Heart left ventricle (tissue), 13 donors: Measurements from ENCODE around the gene ATG4A.

Experiments
- CTCF ChIP-seq, 12 donors: fragments of 200-600 bp; sonication (generic) in 4 of 12; IDR thresholded peaks; one replicate each; pipeline versions ENCODE4 v1.5.0 to v1.8.0; 2018 to 2022; ENCODE audit warnings: antibody characterized with exemption in 12 of 12, mild to moderate bottlenecking in 5 of 12
- POLR2A ChIP-seq, 2 donors: fragments of 450-650 bp; IDR thresholded peaks; one replicate each; pipeline ENCODE4 v1.6.1; 2017; ENCODE audit warnings: antibody characterized with exemption in 2 of 2, mild to moderate bottlenecking in 2 of 2, moderate library complexity in 2 of 2
- donor health status: ischemic (EF 13 %, LVEDD 7.1; RV severe dilation, severe dysfunction).
- donor health status: DM: no; HTN: yes; CAD: no.
- donor health status: DM: no; HTN: no; CAD: no.
- donor health status: ischemic (EF 25% LVEDD 6.9; RV normal size, moderate dysfunction).
- donor health status: ischemic (EF 25% LVEDD 5.7; RV mildly dilated, moderate dysfunction).
- donor health status: ischemic (EF 35%, LVEDD 5.7; RV mildly dilated, moderate dysfunction).
- donor health status: nonischemic (EF 11% LVEDD 7.7; RV severe dilation, severe dysfunction).
- donor health status: DM: yes; HTN: yes; CAD: no.
- donor health status: PGD.
- donor health status: ischemic (EF 29% LVEDD 5.4; RV normal size, mild dysfunction).
- donor health status: nonischemic (EF 23%, LVEDD 6.1; RV moderate dilation, normal function).

GRCh38 chrX:108122748-108123147 is 31.2 kb downstream of the ATG4A start:
- TF ChIP-seq POLR2A (IDR thresholded peaks at IDR 0.05) (no peak), CTCF (IDR thresholded peaks at IDR 0.05) (no peak)
